ENCODE measurements around the gene WT1.

The WT1 gene

GRCh38 chr11:32435152-32435480 is 223 bp downstream of the WT1 start (continued):
- no peak for TF ChIP-seq EGR2 (tag by site-specific recombination; IDR thresholded peaks at IDR 0.05; ENCODE audit: low read depth)
- TF ChIP-seq ZNF169 (tag by site-specific recombination; IDR thresholded peaks at IDR 0.05), result no peak
- no peak for TF ChIP-seq ZNF549 (tag by site-specific recombination; IDR thresholded peaks at IDR 0.05)
- peak; percentile 45 for TF ChIP-seq ZBTB26 (tag by site-specific recombination; optimal IDR thresholded peaks at IDR 0.05)
- peak; percentile 31; the same call in 1 of the 2 replicates for TF ChIP-seq ZNF423 (tag by site-specific recombination; IDR thresholded peaks at IDR 0.05)
- TF ChIP-seq ZNF16 (tag by site-specific recombination; IDR thresholded peaks at IDR 0.05; ENCODE audit: low read depth), result no peak
- no peak for TF ChIP-seq ZNF202 (tag by site-specific recombination; IDR thresholded peaks at IDR 0.05; ENCODE audit: borderline replicate concordance)
- TF ChIP-seq ZNF175 (tag by site-specific recombination; IDR thresholded peaks at IDR 0.05), result no peak
- TF ChIP-seq MEIS1 (CRISPR knock-in tag; IDR thresholded peaks at IDR 0.05; ENCODE audit: borderline replicate concordance), result 0 out of 2 replicates have a peak, but pooled peaks have one; percentile 2
- TF ChIP-seq ZNF114 (tag by site-specific recombination; IDR thresholded peaks at IDR 0.05), result no peak
- TF ChIP-seq ZBTB20 (tag by site-specific recombination; IDR thresholded peaks at IDR 0.05), result 0 out of 2 replicates have a peak, but pooled peaks have one; percentile 32
- peak; percentile 23 for TF ChIP-seq ZIC2 (tag by site-specific recombination; IDR thresholded peaks at IDR 0.05)
- TF ChIP-seq ZNF155 (tag by site-specific recombination; IDR thresholded peaks at IDR 0.05), result no peak
- no peak for TF ChIP-seq ZNF433 (tag by site-specific recombination; IDR thresholded peaks at IDR 0.05; ENCODE audit: low read depth)

GRCh38 chr11:32434356-32435151 is 785 bp downstream of the WT1 start:
- CTCF ChIA-PET, result interaction anchor here (0.6 to 1.1 kb wide), 2 partner anchors 16 to 18 kb away, joined by 3 read pairs; no protein-coding TSS in a partner anchor

More at GRCh38 chr11:32434356-32435151, 785 bp downstream of the WT1 start:
- H3K4me3 ChIP-seq (ENCODE audit: low read depth, low read length), result peak overlapping the region; percentile 64
- POLR2A ChIA-PET, result interaction anchor here (1.4 kb wide), 1 partner anchor 14 kb away, joined by 4 read pairs; no protein-coding TSS in a partner anchor
- H3K9me3 ChIP-seq (ENCODE audit: control insufficient read depth, insufficient read depth, low read depth, low read length), result no peaks in the 10 kb centered on the region
- H3K4me1 ChIP-seq (ENCODE audit: control insufficient read depth, insufficient read depth, low read length), result no peaks in the 10 kb centered on the region
- no peaks in the 10 kb centered on the region for H3K36me3 ChIP-seq (ENCODE audit: control insufficient read depth in 2 of 2, insufficient read depth in 1 of 2, low read length in 2 of 2)
- no peak overlapping the region; the same call in 1 of the 2 replicates for H3K27ac ChIP-seq (ENCODE audit: extremely low read depth, low read depth, low read length)
- TF ChIP-seq MEIS1 (CRISPR knock-in tag; IDR thresholded peaks at IDR 0.05; ENCODE audit: borderline replicate concordance), result 0 out of 2 replicates have a peak, but pooled peaks have one; percentile 14
- TF ChIP-seq ZNF341 (tag by site-specific recombination; IDR thresholded peaks at IDR 0.05; ENCODE audit: low read depth), result peak; percentile 60
- no peak for TF ChIP-seq SP3 (tag by site-specific recombination; IDR thresholded peaks at IDR 0.05)
- peak; percentile 17; the same call in 1 of the 2 replicates for TF ChIP-seq PATZ1 (tag by site-specific recombination; IDR thresholded peaks at IDR 0.05)
- 0 out of 2 replicates have a peak, but pooled peaks have one; percentile 22 for TF ChIP-seq ZBTB10 (tag by site-specific recombination; IDR thresholded peaks at IDR 0.05)
- TF ChIP-seq GLIS2 (tag by site-specific recombination; IDR thresholded peaks at IDR 0.05), result peak; percentile 51; the same call in 1 of the 2 replicates
- TF ChIP-seq ZNF155 (tag by site-specific recombination; IDR thresholded peaks at IDR 0.05), result no peak
- TF ChIP-seq ZNF600 (tag by site-specific recombination; IDR thresholded peaks at IDR 0.05), result 0 out of 2 replicates have a peak, but pooled peaks have one; percentile 57
- no peak for TF ChIP-seq ZNF292 (tag by site-specific recombination; IDR thresholded peaks at IDR 0.05; ENCODE audit: borderline replicate concordance, low read depth)
- no peak for TF ChIP-seq ZEB2 (tag by site-specific recombination; IDR thresholded peaks at IDR 0.05)
- no peak for TF ChIP-seq ZNF114 (tag by site-specific recombination; IDR thresholded peaks at IDR 0.05)
- 0 out of 2 replicates have a peak, but pooled peaks have one; percentile 1 for TF ChIP-seq ZBTB20 (tag by site-specific recombination; IDR thresholded peaks at IDR 0.05)
- peak; percentile 23; the same call in 1 of the 2 replicates for TF ChIP-seq ZBTB6 (tag by site-specific recombination; IDR thresholded peaks at IDR 0.05)
- TF ChIP-seq ZNF335 (tag by site-specific recombination; conservative IDR thresholded peaks at IDR 0.05), result peak; percentile 36
- no peak for TF ChIP-seq ZNF248 (tag by site-specific recombination; IDR thresholded peaks at IDR 0.05)
- TF ChIP-seq ZBTB26 (tag by site-specific recombination; optimal IDR thresholded peaks at IDR 0.05), result peak; percentile 34

All from HEK293 (cell line).